K562 (cell line): ENCODE measurements around the gene RUNDC3A. TPM values are rescaled to one million over a fixed set of nuclear protein-coding genes. Genes with fewer than 3 reads are reported as not detected.

ENCODE experiments used
- BDP1 ChIP-seq: IDR thresholded peaks from 3 replicates; pipeline ENCODE4 v1.6.1; 2011; ENCODE audit not compliant: insufficient read length, insufficient read depth
- CHD4 ChIP-seq: fragments of 200-600 bp; sonication (generic); IDR thresholded peaks from 3 replicates; pipeline ENCODE4 v1.6.1; 2012; ENCODE audit warnings: low read depth, mild to moderate bottlenecking, mixed read lengths, low read length, inconsistent platforms; ENCODE audit not compliant: insufficient read depth, insufficient replicate concordance, poor library complexity, severe bottlenecking
- E2F3 ChIP-seq: fragments of 250-450 bp; sonication (Bioruptor Pico); IDR thresholded peaks from 2 replicates; pipeline ENCODE4 v1.4.0; 2020; ENCODE audit warnings: mild to moderate bottlenecking
- JUNB ChIP-seq: fragments of 450-650 bp; formaldehyde crosslinking; conservative IDR thresholded peaks from 2 replicates; pipeline ENCODE4 v1.4.0; 2020; ENCODE audit warnings: mild to moderate bottlenecking
- MAFF ChIP-seq: IDR thresholded peaks from 2 replicates; pipeline ENCODE4 v1.6.1; 2012; ENCODE audit warnings: low read length, improper control_type of control experiment
- NEUROD1 ChIP-seq: fragments of 150-350 bp; IDR thresholded peaks from 2 replicates; pipeline ENCODE4 v1.6.1; 2014; ENCODE audit warnings: borderline replicate concordance, low read length, low read depth; ENCODE audit not compliant: partially characterized antibody
- NFE2 ChIP-seq: IDR thresholded peaks from 2 replicates; pipeline ENCODE4 v1.6.1; 2014; ENCODE audit warnings: antibody characterized with exemption, low read depth
- NFYB ChIP-seq: IDR thresholded peaks from 2 replicates; pipeline ENCODE4 v1.6.1; 2011; ENCODE audit warnings: mild to moderate bottlenecking, moderate library complexity; ENCODE audit not compliant: insufficient read length; ENCODE audit errors: extremely low read depth
- SIN3B ChIP-seq: fragments of 450-650 bp; IDR thresholded peaks from 2 replicates; pipeline ENCODE4 v1.6.1; 2017; ENCODE audit warnings: low read depth, mild to moderate bottlenecking, moderate library complexity
- SMC3 ChIP-seq: conservative IDR thresholded peaks from 2 replicates; pipeline ENCODE4 v1.6.1; 2011; ENCODE audit warnings: low read depth, low read length, improper control_type of control experiment; ENCODE audit not compliant: insufficient read depth
- TRIM24 ChIP-seq, 2 experiments: fragments of 450-650 bp; IDR thresholded peaks; 2 replicates each; pipeline ENCODE4 v1.6.1; 2016
- ZNF586 ChIP-seq: fragments of 450-650 bp; formaldehyde crosslinking; conservative IDR thresholded peaks from 2 replicates; pipeline ENCODE4 v1.4.0; 2020; ENCODE audit warnings: mild to moderate bottlenecking, moderate library complexity
- ZZZ3 ChIP-seq: fragments of 450-650 bp; IDR thresholded peaks from 2 replicates; pipeline ENCODE4 v1.6.1; 2016; ENCODE audit warnings: antibody characterized with exemption, mild to moderate bottlenecking, moderate library complexity
- polyA plus RNA-seq, 8 experiments: library from polyadenylated mRNA; depleted of rRNA in 4 of 8; stranded (reverse) in 5 of 8; unstranded in 3 of 8; fragments of >200 nt; fragmentation: Nextera tagmentation in 2 of 8; fragmentation: Illumina TruSeq in 1 of 8; extraction: Ambion mirVana in 2 of 8; extraction: Trizol in 1 of 8; gene quantifications; 2 replicates each; pipeline versions ENCODE4 v1.2.1 to v1.2.3, GENCODE V29; 2011 to 2014; ENCODE audit warnings: inconsistent platforms in 1 of 8, missing spikeins in 1 of 8
- total RNA-seq, 7 experiments: library from RNA; depleted of rRNA in 6 of 7; stranded (reverse); fragments of >200 nt in 6 of 7; fragmentation: Illumina TruSeq in 2 of 7; extraction: Trizol in 2 of 7; gene quantifications; 2 replicates each; pipeline versions ENCODE4 v1.2.1 to v1.2.3, GENCODE V29; 2011 to 2021; ENCODE audit warnings: low replicate concordance in 1 of 7
- TF ChIP-seq, protein P1 (sequence below): fragments of 200-600 bp; sonication (generic); IDR thresholded peaks from one replicate; pipeline ENCODE4 v1.6.1; 2012; ENCODE audit warnings: mild to moderate bottlenecking, low read depth, low read length, inconsistent platforms
- TF ChIP-seq, protein P2 (sequence below): sonication (generic); formaldehyde crosslinking; IDR thresholded peaks from 2 replicates; pipeline ENCODE4 v1.5.0; 2020; ENCODE audit warnings: missing genetic modification reagents
- TF ChIP-seq, protein P3 (sequence below): fragments of 250-450 bp; sonication (Bioruptor Pico); IDR thresholded peaks from 2 replicates; pipeline ENCODE4 v1.5.0; 2021

Gene RUNDC3A
- total and polyA plus RNA-seq, 9 of the 15 experiments (the other 6 are each of a cell fraction or from before 2014, with no cell fraction given) = not detected

DNA sequence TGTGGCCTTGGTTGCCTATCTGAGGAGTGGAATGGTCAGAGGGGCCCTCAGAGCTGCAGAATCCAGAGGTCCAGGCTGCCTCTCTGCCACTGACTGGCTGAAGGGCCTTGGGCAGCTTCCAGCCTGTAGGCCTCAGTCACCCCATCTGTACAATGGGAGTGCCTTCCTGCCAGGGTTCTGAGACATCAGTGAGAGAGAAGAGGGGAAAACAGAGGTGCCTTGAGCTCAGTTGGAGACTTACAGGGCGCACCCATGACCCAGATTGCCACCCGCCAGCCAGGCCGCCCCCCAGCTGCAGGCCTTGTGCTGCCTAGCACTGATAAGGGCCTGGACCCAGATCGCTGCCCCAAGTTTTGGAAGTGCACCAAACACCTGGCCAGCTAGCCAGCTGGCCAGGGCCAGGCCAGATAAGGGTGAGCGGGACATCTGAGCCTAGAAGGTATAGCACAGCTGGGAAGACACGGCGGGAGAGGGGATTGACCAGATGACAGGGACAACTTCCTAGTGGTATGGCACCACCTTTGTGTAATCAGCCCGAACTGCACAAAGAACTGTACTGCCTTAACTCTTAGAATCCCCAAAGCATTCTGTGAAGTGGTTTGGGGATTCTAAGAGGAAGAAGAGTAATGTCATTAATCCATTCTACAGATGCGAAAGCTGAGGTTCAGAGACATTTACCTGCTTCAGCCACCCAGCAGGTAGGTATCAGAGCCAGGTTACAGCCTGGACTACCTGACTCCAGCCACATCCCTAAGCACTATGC is 41.8 kb upstream of the RUNDC3A start (continued):
- TF ChIP-seq NEUROD1 (peak; percentile 70), TRIM24 (IDR thresholded peaks at IDR 0.05) (peak; percentile 100), MAFF (no peak), CHD4 (peak; percentile 92), ZNF586 (CRISPR knock-in tag) (no peak), JUNB (CRISPR knock-in tag) (no peak), NFYB (no peak), ZZZ3 (no peak), SIN3B (no peak), SMC3 (0 out of 2 replicates have a peak, but pooled peaks have one; percentile 16), BDP1 (no peak), NFE2 (peak; percentile 18; the same call in 1 of the 2 replicates), E2F3 (CRISPR knock-in tag) (peak; percentile 68; the same call in 1 of the 2 replicates)
- TF ChIP-seq, protein P1, sequence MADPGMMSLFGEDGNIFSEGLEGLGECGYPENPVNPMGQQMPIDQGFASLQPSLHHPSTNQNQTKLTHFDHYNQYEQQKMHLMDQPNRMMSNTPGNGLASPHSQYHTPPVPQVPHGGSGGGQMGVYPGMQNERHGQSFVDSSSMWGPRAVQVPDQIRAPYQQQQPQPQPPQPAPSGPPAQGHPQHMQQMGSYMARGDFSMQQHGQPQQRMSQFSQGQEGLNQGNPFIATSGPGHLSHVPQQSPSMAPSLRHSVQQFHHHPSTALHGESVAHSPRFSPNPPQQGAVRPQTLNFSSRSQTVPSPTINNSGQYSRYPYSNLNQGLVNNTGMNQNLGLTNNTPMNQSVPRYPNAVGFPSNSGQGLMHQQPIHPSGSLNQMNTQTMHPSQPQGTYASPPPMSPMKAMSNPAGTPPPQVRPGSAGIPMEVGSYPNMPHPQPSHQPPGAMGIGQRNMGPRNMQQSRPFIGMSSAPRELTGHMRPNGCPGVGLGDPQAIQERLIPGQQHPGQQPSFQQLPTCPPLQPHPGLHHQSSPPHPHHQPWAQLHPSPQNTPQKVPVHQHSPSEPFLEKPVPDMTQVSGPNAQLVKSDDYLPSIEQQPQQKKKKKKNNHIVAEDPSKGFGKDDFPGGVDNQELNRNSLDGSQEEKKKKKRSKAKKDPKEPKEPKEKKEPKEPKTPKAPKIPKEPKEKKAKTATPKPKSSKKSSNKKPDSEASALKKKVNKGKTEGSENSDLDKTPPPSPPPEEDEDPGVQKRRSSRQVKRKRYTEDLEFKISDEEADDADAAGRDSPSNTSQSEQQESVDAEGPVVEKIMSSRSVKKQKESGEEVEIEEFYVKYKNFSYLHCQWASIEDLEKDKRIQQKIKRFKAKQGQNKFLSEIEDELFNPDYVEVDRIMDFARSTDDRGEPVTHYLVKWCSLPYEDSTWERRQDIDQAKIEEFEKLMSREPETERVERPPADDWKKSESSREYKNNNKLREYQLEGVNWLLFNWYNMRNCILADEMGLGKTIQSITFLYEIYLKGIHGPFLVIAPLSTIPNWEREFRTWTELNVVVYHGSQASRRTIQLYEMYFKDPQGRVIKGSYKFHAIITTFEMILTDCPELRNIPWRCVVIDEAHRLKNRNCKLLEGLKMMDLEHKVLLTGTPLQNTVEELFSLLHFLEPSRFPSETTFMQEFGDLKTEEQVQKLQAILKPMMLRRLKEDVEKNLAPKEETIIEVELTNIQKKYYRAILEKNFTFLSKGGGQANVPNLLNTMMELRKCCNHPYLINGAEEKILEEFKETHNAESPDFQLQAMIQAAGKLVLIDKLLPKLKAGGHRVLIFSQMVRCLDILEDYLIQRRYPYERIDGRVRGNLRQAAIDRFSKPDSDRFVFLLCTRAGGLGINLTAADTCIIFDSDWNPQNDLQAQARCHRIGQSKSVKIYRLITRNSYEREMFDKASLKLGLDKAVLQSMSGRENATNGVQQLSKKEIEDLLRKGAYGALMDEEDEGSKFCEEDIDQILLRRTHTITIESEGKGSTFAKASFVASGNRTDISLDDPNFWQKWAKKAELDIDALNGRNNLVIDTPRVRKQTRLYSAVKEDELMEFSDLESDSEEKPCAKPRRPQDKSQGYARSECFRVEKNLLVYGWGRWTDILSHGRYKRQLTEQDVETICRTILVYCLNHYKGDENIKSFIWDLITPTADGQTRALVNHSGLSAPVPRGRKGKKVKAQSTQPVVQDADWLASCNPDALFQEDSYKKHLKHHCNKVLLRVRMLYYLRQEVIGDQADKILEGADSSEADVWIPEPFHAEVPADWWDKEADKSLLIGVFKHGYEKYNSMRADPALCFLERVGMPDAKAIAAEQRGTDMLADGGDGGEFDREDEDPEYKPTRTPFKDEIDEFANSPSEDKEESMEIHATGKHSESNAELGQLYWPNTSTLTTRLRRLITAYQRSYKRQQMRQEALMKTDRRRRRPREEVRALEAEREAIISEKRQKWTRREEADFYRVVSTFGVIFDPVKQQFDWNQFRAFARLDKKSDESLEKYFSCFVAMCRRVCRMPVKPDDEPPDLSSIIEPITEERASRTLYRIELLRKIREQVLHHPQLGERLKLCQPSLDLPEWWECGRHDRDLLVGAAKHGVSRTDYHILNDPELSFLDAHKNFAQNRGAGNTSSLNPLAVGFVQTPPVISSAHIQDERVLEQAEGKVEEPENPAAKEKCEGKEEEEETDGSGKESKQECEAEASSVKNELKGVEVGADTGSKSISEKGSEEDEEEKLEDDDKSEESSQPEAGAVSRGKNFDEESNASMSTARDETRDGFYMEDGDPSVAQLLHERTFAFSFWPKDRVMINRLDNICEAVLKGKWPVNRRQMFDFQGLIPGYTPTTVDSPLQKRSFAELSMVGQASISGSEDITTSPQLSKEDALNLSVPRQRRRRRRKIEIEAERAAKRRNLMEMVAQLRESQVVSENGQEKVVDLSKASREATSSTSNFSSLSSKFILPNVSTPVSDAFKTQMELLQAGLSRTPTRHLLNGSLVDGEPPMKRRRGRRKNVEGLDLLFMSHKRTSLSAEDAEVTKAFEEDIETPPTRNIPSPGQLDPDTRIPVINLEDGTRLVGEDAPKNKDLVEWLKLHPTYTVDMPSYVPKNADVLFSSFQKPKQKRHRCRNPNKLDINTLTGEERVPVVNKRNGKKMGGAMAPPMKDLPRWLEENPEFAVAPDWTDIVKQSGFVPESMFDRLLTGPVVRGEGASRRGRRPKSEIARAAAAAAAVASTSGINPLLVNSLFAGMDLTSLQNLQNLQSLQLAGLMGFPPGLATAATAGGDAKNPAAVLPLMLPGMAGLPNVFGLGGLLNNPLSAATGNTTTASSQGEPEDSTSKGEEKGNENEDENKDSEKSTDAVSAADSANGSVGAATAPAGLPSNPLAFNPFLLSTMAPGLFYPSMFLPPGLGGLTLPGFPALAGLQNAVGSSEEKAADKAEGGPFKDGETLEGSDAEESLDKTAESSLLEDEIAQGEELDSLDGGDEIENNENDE = no peak
- TF ChIP-seq, protein P2, sequence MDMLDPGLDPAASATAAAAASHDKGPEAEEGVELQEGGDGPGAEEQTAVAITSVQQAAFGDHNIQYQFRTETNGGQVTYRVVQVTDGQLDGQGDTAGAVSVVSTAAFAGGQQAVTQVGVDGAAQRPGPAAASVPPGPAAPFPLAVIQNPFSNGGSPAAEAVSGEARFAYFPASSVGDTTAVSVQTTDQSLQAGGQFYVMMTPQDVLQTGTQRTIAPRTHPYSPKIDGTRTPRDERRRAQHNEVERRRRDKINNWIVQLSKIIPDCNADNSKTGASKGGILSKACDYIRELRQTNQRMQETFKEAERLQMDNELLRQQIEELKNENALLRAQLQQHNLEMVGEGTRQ (CRISPR knock-in tag) = no peak
- TF ChIP-seq, protein P3, sequence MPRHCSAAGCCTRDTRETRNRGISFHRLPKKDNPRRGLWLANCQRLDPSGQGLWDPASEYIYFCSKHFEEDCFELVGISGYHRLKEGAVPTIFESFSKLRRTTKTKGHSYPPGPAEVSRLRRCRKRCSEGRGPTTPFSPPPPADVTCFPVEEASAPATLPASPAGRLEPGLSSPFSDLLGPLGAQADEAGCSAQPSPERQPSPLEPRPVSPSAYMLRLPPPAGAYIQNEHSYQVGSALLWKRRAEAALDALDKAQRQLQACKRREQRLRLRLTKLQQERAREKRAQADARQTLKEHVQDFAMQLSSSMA = no peak
